K562 (cell line): Measurements from ENCODE around the gene GPC2. TPM values are rescaled to one million over a fixed set of nuclear protein-coding genes. Genes with fewer than 3 reads are reported as not detected.
A peak's percentile ranks its signal among the peaks of the same experiment; 100 is the strongest.

Experiments used
- ARID2 ChIP-seq: fragments of 450-650 bp; IDR thresholded peaks from 2 replicates; pipeline ENCODE4 v1.6.1; 2017; ENCODE audit warnings: antibody characterized with exemption, mild to moderate bottlenecking
- BRCA1 ChIP-seq, 2 experiments: fragments of 450-650 bp in 1 of 2; sonication (generic) in 1 of 2; formaldehyde crosslinking in 1 of 2; IDR thresholded peaks; 2 replicates each; pipeline versions ENCODE4 v1.5.0 to v1.6.1; 2017 to 2020; ENCODE audit warnings: mild to moderate bottlenecking in 1 of 2, missing genetic modification reagents in 1 of 2
- BRF1 ChIP-seq: IDR thresholded peaks from 3 replicates; pipeline ENCODE4 v1.6.1; 2011; ENCODE audit warnings: borderline replicate concordance, mild to moderate bottlenecking; ENCODE audit not compliant: insufficient read length; ENCODE audit errors: extremely low read depth
- CHD4 ChIP-seq: fragments of 200-600 bp; sonication (generic); IDR thresholded peaks from 3 replicates; pipeline ENCODE4 v1.6.1; 2012; ENCODE audit warnings: low read depth, mild to moderate bottlenecking, mixed read lengths, low read length, inconsistent platforms; ENCODE audit not compliant: insufficient read depth, insufficient replicate concordance, poor library complexity, severe bottlenecking
- CSDE1 ChIP-seq, 2 experiments: fragments of 450-650 bp; IDR thresholded peaks; 2 replicates each; pipeline ENCODE4 v1.6.1; 2016; ENCODE audit warnings: mild to moderate bottlenecking in 1 of 2
- HLTF ChIP-seq: fragments of 450-650 bp; IDR thresholded peaks from 2 replicates; pipeline ENCODE4 v1.6.1; 2016
- MNT ChIP-seq, 2 experiments: fragments of 450-650 bp; conservative IDR thresholded peaks; 2 replicates each; pipeline ENCODE4 v1.6.1; 2017; ENCODE audit warnings: mild to moderate bottlenecking in 2 of 2, moderate library complexity in 2 of 2
- NFIC ChIP-seq: fragments of 450-650 bp; IDR thresholded peaks from 2 replicates; pipeline ENCODE4 v1.6.1; 2017; ENCODE audit warnings: mild to moderate bottlenecking, inconsistent platforms
- RHOXF2B ChIP-seq: fragments of 250-450 bp; sonication (Bioruptor Pico); conservative IDR thresholded peaks from 2 replicates; pipeline ENCODE4 v1.5.1; 2021
- SETDB1 ChIP-seq: IDR thresholded peaks from one replicate; pipeline ENCODE4 v1.6.1; 2012; ENCODE audit warnings: low read length, control low read depth, inconsistent platforms
- SMARCB1 ChIP-seq: IDR thresholded peaks from 2 replicates; pipeline ENCODE4 v1.6.1; 2011; ENCODE audit warnings: improper control_type of control experiment, low read depth; ENCODE audit not compliant: insufficient read length
- SP1 ChIP-seq: sonication (generic); formaldehyde crosslinking; IDR thresholded peaks from 2 replicates; pipeline ENCODE4 v1.8.1; 2022; ENCODE audit warnings: mild to moderate bottlenecking, missing genetic modification reagents
- TCF7 ChIP-seq: sonication (generic); IDR thresholded peaks from 2 replicates; pipeline ENCODE4 v1.6.1; 2016; ENCODE audit warnings: antibody characterized with exemption, borderline replicate concordance
- ZBTB40 ChIP-seq, 2 experiments: fragments of 450-650 bp in 1 of 2; sonication (generic) in 1 of 2; formaldehyde crosslinking in 1 of 2; IDR thresholded peaks; 2 replicates each; pipeline versions ENCODE4 v1.7.1 to v1.9.0; 2016 to 2022; ENCODE audit warnings: inconsistent platforms in 1 of 2, mild to moderate bottlenecking in 1 of 2, missing genetic modification reagents in 1 of 2
- ZNF354B ChIP-seq: fragments of 250-450 bp; sonication (Bioruptor Pico); IDR thresholded peaks from 2 replicates; pipeline ENCODE4 v1.4.0; 2020
- polyA plus RNA-seq, 8 experiments: library from polyadenylated mRNA; depleted of rRNA in 4 of 8; stranded (reverse) in 5 of 8; unstranded in 3 of 8; fragments of >200 nt; fragmentation: Nextera tagmentation in 2 of 8; fragmentation: Illumina TruSeq in 1 of 8; extraction: Ambion mirVana in 2 of 8; extraction: Trizol in 1 of 8; gene quantifications; 2 replicates each; pipeline versions ENCODE4 v1.2.1 to v1.2.3, GENCODE V29; 2011 to 2014; ENCODE audit warnings: inconsistent platforms in 1 of 8, missing spikeins in 1 of 8
- total RNA-seq, 7 experiments: library from RNA; depleted of rRNA in 6 of 7; stranded (reverse); fragments of >200 nt in 6 of 7; fragmentation: Illumina TruSeq in 2 of 7; extraction: Trizol in 2 of 7; gene quantifications; 2 replicates each; pipeline versions ENCODE4 v1.2.1 to v1.2.3, GENCODE V29; 2011 to 2021; ENCODE audit warnings: low replicate concordance in 1 of 7
- TF ChIP-seq, protein P1 (sequence below): fragments of 250-450 bp; sonication (Bioruptor Pico); IDR thresholded peaks from 2 replicates; pipeline ENCODE4 v1.5.0; 2021

GPC2 gene
- total and polyA plus RNA-seq, 9 of the 15 experiments (the other 6 are each of a cell fraction or from before 2014, with no cell fraction given), result 0.06 to 7.7 (median 1.4) TPM; not detected in 1

GRCh38 chr7:100167912-100168323 lies 9.3 kb downstream of the GPC2 start (continued):
- TF ChIP-seq ZBTB40 (IDR thresholded peaks at IDR 0.05), result peak; percentile 75
- TF ChIP-seq ZBTB40 (CRISPR knock-in tag; IDR thresholded peaks at IDR 0.05), result peak; percentile 29; the same call in 1 of the 2 replicates
- TF ChIP-seq, protein P1, sequence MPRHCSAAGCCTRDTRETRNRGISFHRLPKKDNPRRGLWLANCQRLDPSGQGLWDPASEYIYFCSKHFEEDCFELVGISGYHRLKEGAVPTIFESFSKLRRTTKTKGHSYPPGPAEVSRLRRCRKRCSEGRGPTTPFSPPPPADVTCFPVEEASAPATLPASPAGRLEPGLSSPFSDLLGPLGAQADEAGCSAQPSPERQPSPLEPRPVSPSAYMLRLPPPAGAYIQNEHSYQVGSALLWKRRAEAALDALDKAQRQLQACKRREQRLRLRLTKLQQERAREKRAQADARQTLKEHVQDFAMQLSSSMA (CRISPR knock-in tag), result no peak
- TF ChIP-seq CHD4, result peak; percentile 86
- no peak for TF ChIP-seq BRCA1 (IDR thresholded peaks at IDR 0.05)
- no peak for TF ChIP-seq BRCA1 (CRISPR knock-in tag; IDR thresholded peaks at IDR 0.05)
- TF ChIP-seq SMARCB1, result peak; percentile 80
- TF ChIP-seq HLTF, result peak; percentile 99
- no peak for TF ChIP-seq SETDB1
- peak; percentile 63 for TF ChIP-seq NFIC
- TF ChIP-seq ARID2, result peak; percentile 58; the same call in 1 of the 2 replicates
- TF ChIP-seq TCF7, result no peak
- TF ChIP-seq ZNF354B (CRISPR knock-in tag), result no peak
- TF ChIP-seq CSDE1 (IDR thresholded peaks at IDR 0.05), result no peak
- peak in 1 of 2 experiments; percentile 66; a peak in 2 of 4 replicates for TF ChIP-seq MNT (conservative IDR thresholded peaks at IDR 0.05)
- TF ChIP-seq SP1 (CRISPR knock-in tag), result peak; percentile 77
- TF ChIP-seq BRF1, result no peak
- TF ChIP-seq RHOXF2B (CRISPR knock-in tag), result no peak
